Measurements from ENCODE around the gene INPPL1.

INPPL1 gene

DNA sequence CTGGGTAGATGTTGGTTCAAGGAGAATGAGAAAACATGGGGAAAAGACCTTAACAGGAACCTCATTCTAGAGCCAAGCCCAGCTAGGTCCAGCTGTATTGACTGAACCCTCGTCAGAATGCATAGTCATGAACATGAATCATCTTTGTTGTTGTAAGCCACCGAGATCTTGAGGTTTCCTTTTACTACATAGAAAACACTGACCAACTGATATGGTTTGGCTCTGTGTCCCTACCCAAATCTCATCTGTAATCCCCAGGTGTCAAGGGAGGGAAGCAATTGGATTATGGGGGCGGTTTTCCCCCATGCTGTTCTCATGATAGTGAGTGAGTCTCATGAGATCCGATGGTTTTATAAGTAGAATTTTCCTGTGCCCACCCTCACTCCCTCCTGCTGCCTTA lies 38.8 kb downstream of the INPPL1 start:
- TF ChIP-seq FOXP2 (optimal IDR thresholded peaks at IDR 0.05; ENCODE audit: borderline replicate concordance, extremely low read depth, extremely low read length, insufficient read depth) (no peak), POLR2AphosphoS5 (IDR thresholded peaks at IDR 0.05; ENCODE audit: low read depth, low read length) (no peak), SIN3A (IDR thresholded peaks at IDR 0.05; ENCODE audit: borderline replicate concordance, insufficient read depth, low read length) (no peak), TAF1 (IDR thresholded peaks at IDR 0.05; ENCODE audit: borderline replicate concordance, insufficient read depth, low read length) (no peak)
- TF ChIP-seq, protein P1, sequence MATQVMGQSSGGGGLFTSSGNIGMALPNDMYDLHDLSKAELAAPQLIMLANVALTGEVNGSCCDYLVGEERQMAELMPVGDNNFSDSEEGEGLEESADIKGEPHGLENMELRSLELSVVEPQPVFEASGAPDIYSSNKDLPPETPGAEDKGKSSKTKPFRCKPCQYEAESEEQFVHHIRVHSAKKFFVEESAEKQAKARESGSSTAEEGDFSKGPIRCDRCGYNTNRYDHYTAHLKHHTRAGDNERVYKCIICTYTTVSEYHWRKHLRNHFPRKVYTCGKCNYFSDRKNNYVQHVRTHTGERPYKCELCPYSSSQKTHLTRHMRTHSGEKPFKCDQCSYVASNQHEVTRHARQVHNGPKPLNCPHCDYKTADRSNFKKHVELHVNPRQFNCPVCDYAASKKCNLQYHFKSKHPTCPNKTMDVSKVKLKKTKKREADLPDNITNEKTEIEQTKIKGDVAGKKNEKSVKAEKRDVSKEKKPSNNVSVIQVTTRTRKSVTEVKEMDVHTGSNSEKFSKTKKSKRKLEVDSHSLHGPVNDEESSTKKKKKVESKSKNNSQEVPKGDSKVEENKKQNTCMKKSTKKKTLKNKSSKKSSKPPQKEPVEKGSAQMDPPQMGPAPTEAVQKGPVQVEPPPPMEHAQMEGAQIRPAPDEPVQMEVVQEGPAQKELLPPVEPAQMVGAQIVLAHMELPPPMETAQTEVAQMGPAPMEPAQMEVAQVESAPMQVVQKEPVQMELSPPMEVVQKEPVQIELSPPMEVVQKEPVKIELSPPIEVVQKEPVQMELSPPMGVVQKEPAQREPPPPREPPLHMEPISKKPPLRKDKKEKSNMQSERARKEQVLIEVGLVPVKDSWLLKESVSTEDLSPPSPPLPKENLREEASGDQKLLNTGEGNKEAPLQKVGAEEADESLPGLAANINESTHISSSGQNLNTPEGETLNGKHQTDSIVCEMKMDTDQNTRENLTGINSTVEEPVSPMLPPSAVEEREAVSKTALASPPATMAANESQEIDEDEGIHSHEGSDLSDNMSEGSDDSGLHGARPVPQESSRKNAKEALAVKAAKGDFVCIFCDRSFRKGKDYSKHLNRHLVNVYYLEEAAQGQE (IDR thresholded peaks at IDR 0.05; ENCODE audit: insufficient read depth in 1 of 2, low read depth in 2 of 2, low read length in 2 of 2): no peak

DNA sequence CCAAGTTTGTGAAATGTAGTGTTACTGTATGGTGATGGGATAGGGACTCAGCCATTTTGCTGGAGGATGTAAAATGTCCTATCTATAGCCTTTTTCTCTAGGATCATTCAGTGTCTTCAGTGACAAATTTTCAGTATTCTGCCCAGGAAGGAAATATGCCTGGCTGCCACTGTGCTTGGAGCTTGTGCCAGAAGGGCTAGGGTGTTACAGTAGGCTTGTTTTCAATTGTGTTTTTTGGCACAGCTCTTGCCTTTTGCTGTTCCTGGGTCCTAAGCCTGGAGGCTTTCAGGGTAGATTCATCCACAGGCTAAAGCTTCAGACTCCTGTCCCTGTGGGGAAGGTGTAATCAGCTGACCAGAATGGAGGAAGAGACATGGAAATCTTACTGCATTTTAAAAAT lies 41.4 kb downstream of the INPPL1 start:
- TF ChIP-seq SIN3A (IDR thresholded peaks at IDR 0.05; ENCODE audit: borderline replicate concordance, insufficient read depth, low read length) (no peak), TAF1 (IDR thresholded peaks at IDR 0.05; ENCODE audit: borderline replicate concordance, insufficient read depth, low read length) (no peak), FOXP2 (optimal IDR thresholded peaks at IDR 0.05; ENCODE audit: borderline replicate concordance, extremely low read depth, extremely low read length, insufficient read depth) (no peak), POLR2AphosphoS5 (IDR thresholded peaks at IDR 0.05; ENCODE audit: low read depth, low read length) (no peak)
- TF ChIP-seq, protein P1 (IDR thresholded peaks at IDR 0.05; ENCODE audit: insufficient read depth in 1 of 2, low read depth in 2 of 2, low read length in 2 of 2): no peak

DNA sequence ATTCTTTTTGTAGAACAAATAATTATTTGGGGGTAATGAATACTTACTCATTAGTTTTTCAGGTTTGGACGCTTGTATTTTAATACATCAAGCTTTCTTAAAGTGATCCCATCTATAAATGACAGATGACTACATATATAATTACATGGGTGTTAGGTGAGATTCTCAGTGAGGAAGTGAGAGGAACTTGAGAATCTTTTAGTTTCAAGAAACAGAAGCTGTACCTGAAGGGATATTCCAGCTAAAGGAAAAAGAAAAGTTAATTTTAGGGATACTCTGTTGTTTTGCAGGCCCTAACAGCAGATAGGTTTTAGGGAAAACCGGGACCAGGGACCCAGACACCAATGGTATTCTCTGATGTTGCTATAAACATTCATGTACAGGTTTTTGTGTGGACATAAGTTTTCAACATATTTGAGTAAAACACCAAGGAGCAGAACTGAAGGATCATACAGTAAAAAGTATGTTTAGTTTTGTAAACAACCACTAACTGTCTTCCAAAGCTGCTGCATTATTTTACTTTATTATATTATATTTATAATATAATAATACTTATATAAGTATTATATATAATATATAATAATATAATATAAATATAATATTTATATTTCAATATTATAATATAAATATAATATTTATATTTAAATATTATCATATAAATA lies 43.5 kb downstream of the INPPL1 start:
- TF ChIP-seq, protein P1 (IDR thresholded peaks at IDR 0.05; ENCODE audit: insufficient read depth in 1 of 2, low read depth in 2 of 2, low read length in 2 of 2): no peak
- TF ChIP-seq FOXP2 (optimal IDR thresholded peaks at IDR 0.05; ENCODE audit: borderline replicate concordance, extremely low read depth, extremely low read length, insufficient read depth) (no peak), TAF1 (IDR thresholded peaks at IDR 0.05; ENCODE audit: borderline replicate concordance, insufficient read depth, low read length) (no peak), POLR2AphosphoS5 (IDR thresholded peaks at IDR 0.05; ENCODE audit: low read depth, low read length) (no peak), SIN3A (IDR thresholded peaks at IDR 0.05; ENCODE audit: borderline replicate concordance, insufficient read depth, low read length) (no peak)

DNA sequence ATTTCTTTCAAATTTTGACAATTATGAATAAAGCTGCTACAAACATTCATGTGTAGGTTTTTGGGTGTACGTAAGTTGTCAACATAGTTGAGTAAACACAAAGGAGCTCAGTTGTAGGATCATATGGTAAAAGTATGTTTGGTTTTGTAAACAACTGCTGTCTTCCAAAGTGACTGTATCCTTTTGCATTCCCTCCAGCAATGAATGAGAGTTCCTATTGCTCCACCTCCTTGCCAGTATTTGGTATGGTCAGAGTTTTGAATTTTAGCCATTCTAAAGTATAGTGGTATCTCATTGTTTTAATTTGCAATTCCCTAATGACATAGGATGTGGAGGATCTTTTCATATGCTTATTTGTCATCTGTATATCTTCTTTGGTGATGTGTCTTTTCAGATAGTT lies 47.4 kb downstream of the INPPL1 start:
- TF ChIP-seq, protein P1 (IDR thresholded peaks at IDR 0.05; ENCODE audit: insufficient read depth in 1 of 2, low read depth in 2 of 2, low read length in 2 of 2): no peak
- TF ChIP-seq TAF1 (IDR thresholded peaks at IDR 0.05; ENCODE audit: borderline replicate concordance, insufficient read depth, low read length) (no peak), FOXP2 (optimal IDR thresholded peaks at IDR 0.05; ENCODE audit: borderline replicate concordance, extremely low read depth, extremely low read length, insufficient read depth) (no peak), POLR2AphosphoS5 (IDR thresholded peaks at IDR 0.05; ENCODE audit: low read depth, low read length) (no peak), SIN3A (IDR thresholded peaks at IDR 0.05; ENCODE audit: borderline replicate concordance, insufficient read depth, low read length) (no peak)
